Activated CD8-positive, alpha-beta memory T cell treated with anti-CD3 and anti-CD28 coated beads for 1 hour (primary cell): ENCODE results near the gene PLB1.
A peak's percentile ranks its signal among the peaks of the same experiment; 100 is the strongest.
"Not testable (repeated sequence)": the region's sequence is repeated elsewhere in the genome, so short reads cannot be mapped to it uniquely, and the experiment has no call there.

Experiments used
- DNase-seq, 2 donors: peaks; one replicate each; pipeline ENCODE4 v3.0.0-alpha.2; 2020; ENCODE audit warnings: low read depth in 1 of 2; ENCODE audit errors: extremely low read depth in 1 of 2

The PLB1 gene

DNA sequence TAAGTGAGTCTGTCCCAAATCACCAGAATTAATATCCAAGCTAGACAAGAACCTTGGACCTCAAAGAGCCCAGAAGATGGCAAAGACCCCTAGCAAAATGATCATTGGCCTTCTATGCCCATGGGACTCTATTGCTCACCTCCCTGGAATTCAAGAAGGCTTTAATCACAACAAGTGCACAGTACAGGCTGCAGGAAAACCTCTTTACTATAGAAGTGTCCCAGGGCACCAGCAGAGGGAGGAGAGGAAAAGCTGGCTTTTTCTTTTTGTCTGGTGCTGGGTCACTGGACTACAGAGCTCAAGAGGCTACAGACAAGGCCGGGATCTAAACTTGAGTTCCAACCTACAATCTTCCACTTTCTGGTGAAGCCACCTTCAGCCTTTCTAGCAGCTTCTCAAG lies 167.5 kb downstream of the PLB1 start:
- DNase-seq = no peak

DNA sequence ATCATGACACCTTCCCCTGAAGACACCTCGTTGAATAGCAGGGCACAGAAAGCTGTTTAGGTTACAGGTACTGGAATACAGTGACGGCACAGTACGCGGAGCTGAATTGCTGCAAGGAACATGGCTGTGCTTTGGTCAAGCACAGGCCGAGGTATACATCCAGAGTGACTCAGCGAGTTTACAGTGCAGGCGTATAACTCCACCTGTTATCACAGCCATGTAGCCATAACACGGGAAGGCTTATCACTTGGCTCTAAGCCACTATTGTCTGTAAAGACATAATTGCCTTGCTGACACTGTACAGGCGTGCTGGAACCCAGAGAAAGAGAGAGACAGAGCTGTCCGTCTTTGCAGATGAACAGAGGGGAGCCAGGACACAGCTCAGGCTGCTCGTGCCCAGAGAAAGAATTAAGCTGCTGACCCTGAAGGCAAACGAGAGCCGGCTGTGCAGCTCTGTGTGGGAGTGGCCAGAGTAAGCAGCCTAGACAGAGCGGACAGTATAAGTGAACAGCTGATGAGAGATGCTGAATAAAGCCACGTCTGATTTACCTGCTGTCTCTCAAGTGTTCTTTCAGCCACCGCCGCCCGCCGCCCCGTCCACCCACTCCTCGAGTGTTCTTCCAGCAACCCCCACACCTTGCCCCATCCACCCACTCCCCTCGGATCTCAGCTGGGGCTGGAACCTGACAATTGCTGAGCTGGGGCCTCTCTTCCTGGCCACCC lies 168.4 kb downstream of the PLB1 start:
- no peak for DNase-seq

DNA sequence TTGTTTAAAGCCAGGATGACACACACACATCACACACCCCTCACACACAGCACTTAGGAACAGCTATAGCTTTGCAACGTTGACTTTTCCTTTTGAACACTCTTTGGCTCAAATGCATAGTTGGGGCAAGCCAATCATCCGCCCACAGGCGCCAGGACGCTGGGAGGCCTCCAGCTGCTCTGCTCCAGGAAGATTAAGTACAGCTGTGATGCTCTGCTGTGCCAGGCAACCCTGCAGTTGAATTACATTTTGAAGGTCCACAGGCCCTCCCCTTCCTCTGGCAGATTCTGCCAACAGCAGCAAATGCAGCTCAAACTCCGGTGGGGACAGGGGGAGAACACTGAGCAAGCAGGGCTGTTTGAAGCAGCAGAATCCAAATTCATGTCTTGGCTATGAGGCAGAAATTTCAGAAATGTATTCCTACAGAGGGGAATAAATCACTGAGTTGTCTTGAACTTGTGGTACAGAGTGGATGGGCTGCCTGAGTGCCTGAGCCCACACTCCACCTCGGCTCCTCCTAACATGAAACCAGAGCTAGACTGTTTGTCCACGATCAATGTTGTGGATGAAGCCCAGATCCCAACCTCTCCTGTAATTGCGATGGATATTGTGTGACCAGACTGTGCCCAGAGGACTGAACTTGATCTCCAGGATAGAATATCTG lies 169.3 kb downstream of the PLB1 start:
- no peak for DNase-seq

DNA sequence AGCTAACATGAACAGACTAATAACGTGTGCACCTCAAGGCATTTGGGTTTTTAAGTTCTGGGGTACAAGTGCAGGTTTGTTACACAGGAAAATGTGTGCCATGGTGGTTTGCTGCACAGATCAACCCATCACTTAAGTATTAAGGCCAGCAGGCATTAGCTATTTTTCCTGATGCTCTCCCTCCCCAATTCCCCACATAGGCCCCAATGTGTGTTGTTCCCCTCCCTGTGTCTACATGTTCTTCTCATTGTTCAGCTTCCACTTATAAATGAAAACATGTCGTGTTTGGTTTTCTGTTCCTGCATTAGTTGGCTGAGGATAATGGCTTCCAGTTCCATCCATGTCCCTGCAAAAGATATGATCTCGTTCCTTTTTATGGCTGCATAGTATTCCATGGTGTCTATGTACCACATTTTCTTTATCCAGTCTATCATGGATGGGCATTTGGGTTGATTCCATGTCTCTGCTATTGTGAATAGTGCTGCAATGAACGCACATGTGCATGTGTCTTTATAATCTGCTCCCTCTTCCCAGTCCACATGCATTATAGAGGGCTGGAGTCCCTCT lies 170.0 kb downstream of the PLB1 start:
- DNase-seq = not testable (repeated sequence)

GRCh38 chr2:28666496-28667184 lies 170.8 kb downstream of the PLB1 start:
- no peak for DNase-seq

- DNase-seq = no peak
Measured at GRCh38 chr2:28667261-28667660, 171.4 kb downstream of the PLB1 start.

DNA sequence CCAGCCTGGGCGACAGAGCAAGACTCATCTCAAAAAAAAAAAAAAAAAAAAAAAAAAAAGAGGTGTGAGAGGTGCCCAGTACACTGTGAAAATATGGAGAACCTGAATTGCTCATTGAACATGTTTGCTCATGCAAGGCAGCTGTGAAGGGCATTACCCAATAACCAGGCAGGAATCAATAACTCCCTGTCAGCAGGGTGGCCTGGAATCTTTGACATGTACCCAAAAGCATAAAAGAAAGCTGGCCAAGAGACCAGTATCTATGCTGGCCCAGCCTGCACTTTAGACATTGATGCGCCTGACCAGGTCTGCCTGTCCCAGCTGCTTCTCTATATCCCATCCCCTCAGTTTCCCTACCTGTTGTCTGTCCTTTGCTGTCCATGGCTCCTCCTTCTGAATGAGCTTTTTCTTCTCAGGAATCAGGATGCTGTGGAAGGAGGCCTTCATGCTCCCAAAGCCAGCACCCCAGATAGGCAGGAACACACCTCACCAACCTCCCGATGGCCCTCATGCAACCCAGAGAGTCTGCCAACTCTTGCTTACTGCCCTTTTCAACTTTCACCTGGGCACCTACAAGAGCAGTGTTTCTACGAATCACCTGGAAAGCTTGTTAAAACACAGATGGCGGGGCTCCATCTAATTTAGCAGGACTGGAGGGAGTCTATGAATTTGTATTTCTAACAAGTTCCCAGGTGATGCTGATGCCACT lies 172.4 kb downstream of the PLB1 start:
- no peak for DNase-seq

- DNase-seq = no peak
Measured at GRCh38 chr2:28668880-28669279, 173.0 kb downstream of the PLB1 start.

DNA sequence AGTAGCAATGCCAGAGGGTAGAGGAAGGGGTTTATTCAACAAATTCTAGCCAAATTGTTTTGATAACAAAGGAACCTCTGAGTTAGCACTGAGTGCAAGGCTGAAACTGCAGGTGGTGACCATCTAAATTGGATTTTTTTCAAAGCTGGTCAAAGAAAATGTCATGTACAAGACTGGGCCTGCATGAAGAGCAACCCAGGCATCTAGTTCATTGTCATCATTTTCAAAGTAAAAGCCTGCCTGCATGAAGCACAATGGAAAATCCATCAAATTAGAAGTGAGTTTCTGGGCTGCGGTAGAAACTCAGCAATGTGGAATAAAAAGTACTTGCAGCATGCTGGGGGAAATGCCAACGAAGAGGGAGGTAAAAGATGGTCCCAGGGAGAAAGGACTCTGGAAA lies 175.0 kb downstream of the PLB1 start:
- no peak for DNase-seq

DNA sequence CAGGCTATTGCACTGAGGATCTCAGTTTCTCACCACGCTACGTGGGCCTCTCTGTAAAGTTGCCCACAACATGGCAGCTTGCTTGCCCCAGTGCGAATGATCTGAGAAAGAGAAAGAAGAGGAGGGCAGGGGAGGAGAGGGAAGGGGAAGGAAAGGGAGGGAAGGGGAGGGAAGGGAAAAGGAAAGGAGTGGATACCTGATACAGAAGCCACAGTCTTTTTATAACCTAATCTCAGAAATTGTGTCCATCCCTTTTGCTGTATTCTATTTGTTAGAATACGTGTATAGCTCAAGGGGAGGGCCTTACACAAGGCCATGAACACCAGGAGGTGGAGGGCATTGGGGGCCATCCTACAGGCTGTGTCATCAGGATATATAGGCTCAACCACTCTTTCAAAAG lies 177.5 kb downstream of the PLB1 start:
- DNase-seq = no peak

DNA sequence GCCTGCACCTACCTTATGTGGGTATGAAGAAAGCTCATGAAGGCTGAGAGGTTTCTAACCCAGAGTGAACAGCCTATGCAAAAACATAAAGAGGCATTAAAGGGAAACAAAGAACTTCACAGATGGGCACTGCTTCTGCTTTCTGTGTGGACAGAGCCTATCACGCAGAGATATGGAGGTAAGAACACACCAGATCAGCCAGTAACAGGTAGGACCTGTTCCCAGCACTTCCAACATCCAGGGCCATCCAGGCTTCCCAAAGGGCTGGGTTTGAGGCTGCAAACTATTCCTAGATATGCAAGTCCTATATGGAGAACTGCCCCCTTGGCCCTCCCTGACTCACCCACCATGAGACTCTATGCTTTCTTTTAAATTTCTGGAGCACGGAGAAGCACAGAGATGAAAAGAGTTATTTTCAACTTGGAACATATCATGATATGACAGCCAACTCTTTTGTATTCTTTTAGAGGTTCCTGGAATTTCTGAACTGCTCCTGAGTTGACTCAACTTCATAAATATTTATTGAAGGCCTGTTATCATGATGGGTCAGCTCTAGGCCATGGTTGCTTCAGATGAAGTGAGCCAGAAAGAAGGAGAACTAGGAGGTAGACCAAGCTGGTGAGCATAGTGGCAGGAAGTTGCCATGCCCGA lies 178.3 kb downstream of the PLB1 start:
- no peak for DNase-seq

DNA sequence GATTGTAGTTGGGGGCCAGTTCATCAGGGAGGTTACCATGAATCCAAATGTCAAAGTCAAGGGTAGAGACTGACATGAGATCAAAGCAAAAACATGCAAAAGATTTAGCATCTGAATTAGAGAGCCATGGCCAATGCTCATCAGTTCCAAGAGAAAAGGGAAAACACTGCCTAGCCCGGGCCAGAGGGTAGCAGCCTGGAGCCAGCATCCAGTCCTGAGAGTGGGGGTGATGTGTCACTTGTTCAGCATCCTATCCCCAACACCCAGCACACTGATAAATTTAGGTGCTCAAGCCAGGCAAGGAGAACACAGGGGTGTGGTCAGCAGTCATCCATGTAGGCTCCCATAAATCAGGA lies 178.8 kb downstream of the PLB1 start:
- DNase-seq = no peak

GRCh38 chr2:28676152-28676835 lies 180.4 kb downstream of the PLB1 start:
- DNase-seq = no peak

- no peak for DNase-seq
Measured at GRCh38 chr2:28678175-28678855, 182.5 kb downstream of the PLB1 start.

- DNase-seq = no peak
Measured at GRCh38 chr2:28678944-28679343, 183.1 kb downstream of the PLB1 start.

GRCh38 chr2:28680657-28681056 lies 184.8 kb downstream of the PLB1 start:
- DNase-seq = no peak

DNA sequence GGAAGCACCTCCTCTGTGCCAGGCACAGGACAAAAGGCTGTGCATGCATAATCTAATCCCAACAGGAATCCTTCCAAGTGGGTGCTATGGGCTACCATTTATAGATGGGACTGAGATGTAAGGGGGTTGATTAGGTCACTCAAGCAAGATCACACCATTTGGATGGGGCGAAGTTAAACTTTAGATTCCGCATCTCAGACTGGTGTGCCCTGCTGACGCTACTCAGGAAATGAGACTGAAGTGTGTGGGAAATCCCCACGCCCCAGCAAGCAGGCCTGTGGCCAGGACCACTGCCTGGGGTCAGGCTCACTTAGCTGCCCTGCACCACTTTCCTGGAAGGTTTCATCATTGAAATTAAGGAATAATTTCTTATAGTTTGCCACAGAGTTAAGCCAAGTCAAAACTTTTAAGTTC lies 185.3 kb downstream of the PLB1 start:
- peak; percentile 15 to 28 for DNase-seq

GRCh38 chr2:28681606-28682005 lies 185.7 kb downstream of the PLB1 start:
- DNase-seq = no peak

DNA sequence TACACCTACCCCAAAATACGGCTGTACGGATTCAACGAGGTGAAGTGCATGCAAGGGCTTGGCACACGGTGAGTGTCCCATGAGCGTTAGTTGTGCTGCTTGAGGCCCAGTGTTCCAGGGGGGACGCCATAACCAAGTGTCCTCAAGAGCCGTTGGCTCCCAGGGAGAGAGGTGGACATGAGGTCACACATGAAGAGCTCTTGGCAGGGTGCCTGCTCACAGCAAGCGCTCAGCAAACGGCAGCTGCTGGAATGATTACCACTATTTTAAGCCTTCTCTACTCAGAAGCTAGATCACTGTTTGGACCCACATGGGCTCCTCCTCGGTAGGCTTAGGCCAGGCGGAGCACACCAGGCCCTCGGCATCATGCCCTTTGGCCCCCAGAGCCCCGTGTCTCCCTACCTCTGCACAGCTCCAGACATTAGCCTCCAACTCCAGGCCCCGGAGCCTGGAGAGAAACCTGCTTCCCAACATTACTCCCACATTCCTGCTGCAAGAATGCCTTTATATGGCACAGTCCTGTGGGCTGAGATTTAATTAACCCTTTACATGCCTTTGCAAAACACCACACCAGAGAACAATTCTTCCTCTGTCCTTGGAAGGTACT lies 187.3 kb downstream of the PLB1 start:
- no peak for DNase-seq
